Fibroblast of mammary gland (primary cell): ENCODE data around the gene BEAN1.

ENCODE experiments used
- DNase-seq: peaks from one replicate; pipeline ENCODE4 v3.0.0-alpha.2; 2010; ENCODE audit warnings: low read depth
- H3K4me3 ChIP-seq: 2 replicates; pipeline ENCODE4 v1.5.1; 2011; ENCODE audit warnings: low read depth, mild to moderate bottlenecking, low read length, moderate library complexity; ENCODE audit not compliant: control insufficient read depth
- CTCF ChIP-seq: conservative IDR thresholded peaks from 2 replicates; pipeline ENCODE4 v1.5.1; 2011; ENCODE audit warnings: low read depth, low read length, inconsistent platforms; ENCODE audit not compliant: control insufficient read depth, insufficient read depth

BEAN1 gene

GRCh38 chr16:66479661-66480264 is 52.7 kb downstream of the BEAN1 start:
- H3K4me3 ChIP-seq, result no peak overlapping the region
- TF ChIP-seq CTCF, result no peak
- no peak for DNase-seq

GRCh38 chr16:66480265-66481080 is 53.4 kb downstream of the BEAN1 start:
- TF ChIP-seq CTCF, result no peak
- H3K4me3 ChIP-seq, result no peak overlapping the region
- DNase-seq, result no peak

GRCh38 chr16:66481081-66481942 is 54.2 kb downstream of the BEAN1 start:
- H3K4me3 ChIP-seq, result no peak overlapping the region
- no peak for TF ChIP-seq CTCF
- DNase-seq, result no peak

DNA sequence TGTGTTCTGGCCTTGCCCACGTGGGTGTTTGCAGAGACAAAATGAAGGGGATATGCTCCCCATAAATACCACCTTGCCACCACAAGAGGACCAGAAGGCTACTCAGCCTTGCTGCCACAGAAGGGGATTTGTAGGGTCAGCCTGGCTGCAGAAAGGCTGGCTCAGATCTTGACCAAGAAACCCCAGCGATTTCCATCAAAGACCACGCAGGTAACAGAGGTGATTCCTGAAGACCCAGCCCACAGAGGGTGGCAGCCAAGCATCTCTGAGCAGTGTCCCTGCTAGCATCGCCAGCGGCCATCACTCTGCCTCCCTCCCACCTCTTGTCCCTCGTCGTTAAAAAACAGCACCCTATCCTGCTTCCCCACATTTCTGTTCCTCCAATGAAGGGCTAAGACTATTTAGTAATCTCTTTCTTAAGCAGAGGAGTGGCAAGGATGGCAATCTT is 54.9 kb downstream of the BEAN1 start:
- TF ChIP-seq CTCF, result no peak
- H3K4me3 ChIP-seq, result no peak overlapping the region
- DNase-seq, result no peak

GRCh38 chr16:66483689-66484452 is 56.8 kb downstream of the BEAN1 start:
- TF ChIP-seq CTCF, result peak; percentile 98
- DNase-seq, result peak; percentile 67
- no peak overlapping the region for H3K4me3 ChIP-seq
